ENCODE data around the gene BICD1. TPM values are rescaled to one million over a fixed set of nuclear protein-coding genes. Genes with fewer than 3 reads are reported as not detected.

BICD1 gene
- total and polyA plus RNA-seq, 10 donors, result 8.5 to 62.9 (median 44.2) TPM

DNA sequence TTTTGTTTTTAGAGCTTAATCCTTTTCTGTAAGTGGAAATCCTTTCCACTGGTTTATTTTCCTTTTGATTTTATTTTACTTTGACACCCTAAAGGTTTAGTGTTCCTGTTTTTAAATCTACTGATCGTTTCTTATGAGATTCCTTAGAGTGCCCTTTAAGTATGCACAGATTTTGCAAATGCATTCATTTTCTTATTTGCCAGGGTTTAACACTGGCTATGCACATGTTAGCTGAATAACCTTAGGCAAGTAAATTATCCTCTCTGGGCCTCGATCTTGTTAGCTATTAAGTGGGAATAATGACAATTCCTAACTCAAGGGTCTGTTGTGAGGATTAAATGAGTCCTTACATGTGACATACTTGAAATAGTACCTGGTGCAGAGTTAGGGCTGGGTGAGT lies 136.0 kb downstream of the BICD1 start:
- intact Hi-C loops (cut with DNase I; ENCODE audit: low total_unique reads), result no loop called here
- H3K4me3 ChIP-seq, result no peak overlapping the region
- peaks cover 0 to 2% (median 0%) of the 10 kb centered on the region in 6 donors for H3K36me3 ChIP-seq
- peaks cover 0 to 7% (median under 1%) of the 10 kb centered on the region in 8 donors for H3K9me3 ChIP-seq
- TF ChIP-seq, protein P1, sequence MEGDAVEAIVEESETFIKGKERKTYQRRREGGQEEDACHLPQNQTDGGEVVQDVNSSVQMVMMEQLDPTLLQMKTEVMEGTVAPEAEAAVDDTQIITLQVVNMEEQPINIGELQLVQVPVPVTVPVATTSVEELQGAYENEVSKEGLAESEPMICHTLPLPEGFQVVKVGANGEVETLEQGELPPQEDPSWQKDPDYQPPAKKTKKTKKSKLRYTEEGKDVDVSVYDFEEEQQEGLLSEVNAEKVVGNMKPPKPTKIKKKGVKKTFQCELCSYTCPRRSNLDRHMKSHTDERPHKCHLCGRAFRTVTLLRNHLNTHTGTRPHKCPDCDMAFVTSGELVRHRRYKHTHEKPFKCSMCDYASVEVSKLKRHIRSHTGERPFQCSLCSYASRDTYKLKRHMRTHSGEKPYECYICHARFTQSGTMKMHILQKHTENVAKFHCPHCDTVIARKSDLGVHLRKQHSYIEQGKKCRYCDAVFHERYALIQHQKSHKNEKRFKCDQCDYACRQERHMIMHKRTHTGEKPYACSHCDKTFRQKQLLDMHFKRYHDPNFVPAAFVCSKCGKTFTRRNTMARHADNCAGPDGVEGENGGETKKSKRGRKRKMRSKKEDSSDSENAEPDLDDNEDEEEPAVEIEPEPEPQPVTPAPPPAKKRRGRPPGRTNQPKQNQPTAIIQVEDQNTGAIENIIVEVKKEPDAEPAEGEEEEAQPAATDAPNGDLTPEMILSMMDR (IDR thresholded peaks at IDR 0.05 in 8 of 11, conservative IDR thresholded peaks at IDR 0.05 in 3 of 11), result no peak
- TF ChIP-seq POLR2AphosphoS5 (IDR thresholded peaks at IDR 0.05) (no peak), POLR2A (IDR thresholded peaks at IDR 0.05) (no peak)
- no peak overlapping the region for H3K27ac ChIP-seq
- WGBS, 5 donors, result 76 to 93% (median 83%) methylated on average over 2 of the region's 2 CpGs
- no peaks in the 10 kb centered on the region for H3K27me3 ChIP-seq (replicated peaks in 1 of 7)
- DNase-seq, result no peak
- no peaks in the 10 kb centered on the region for H3K4me1 ChIP-seq

DNA sequence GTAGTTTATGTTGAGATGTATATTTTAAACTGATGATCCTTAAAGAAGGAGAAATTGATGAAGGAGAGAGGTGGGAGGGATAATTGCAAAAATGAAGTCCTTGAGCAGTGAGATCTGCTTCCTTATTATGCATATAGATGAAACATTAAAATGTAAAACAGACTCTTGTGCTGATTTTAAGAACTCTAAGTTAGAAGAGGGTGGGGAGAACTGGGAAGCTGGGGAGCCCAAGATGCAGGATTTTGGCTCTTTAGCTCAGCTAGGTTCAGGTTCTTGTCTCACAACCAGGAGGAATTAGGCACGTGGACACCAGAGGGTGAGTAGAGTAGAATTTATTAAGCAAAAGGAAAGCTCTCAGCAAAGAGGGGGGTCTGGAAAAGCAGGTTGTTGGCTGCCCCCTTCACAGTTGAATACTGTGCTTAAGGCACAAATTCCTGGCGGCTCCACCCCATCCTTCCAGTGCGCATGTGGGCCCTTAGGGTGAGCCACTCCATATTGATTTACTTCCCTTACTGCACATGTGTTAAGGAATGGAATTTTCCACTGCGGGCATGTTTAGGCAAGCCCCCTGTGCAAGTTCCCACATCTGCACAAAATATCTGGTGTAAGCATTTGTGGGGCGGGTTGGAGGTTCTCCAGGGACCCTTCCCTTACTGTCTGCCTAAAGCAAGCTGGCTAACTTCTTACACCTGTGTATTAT lies 141.9 kb downstream of the BICD1 start:
- TF ChIP-seq POLR2AphosphoS5 (IDR thresholded peaks at IDR 0.05), result no peak
- no peak for TF ChIP-seq POLR2A (IDR thresholded peaks at IDR 0.05)
- TF ChIP-seq, protein P1 (IDR thresholded peaks at IDR 0.05 in 8 of 11, conservative IDR thresholded peaks at IDR 0.05 in 3 of 11), result no peak
- 93 to 98% (median 96%) methylated on average over 4 to 5 of the region's 5 CpGs for WGBS, 5 donors
- H3K27me3 ChIP-seq (replicated peaks in 1 of 7), result no peaks in the 10 kb centered on the region
- H3K36me3 ChIP-seq, result no peaks in the 10 kb centered on the region
- H3K4me3 ChIP-seq, result no peak overlapping the region
- no peak for DNase-seq
- H3K4me1 ChIP-seq, result no peaks in the 10 kb centered on the region
- H3K9me3 ChIP-seq, result peaks cover 0 to 15% (median 4%) of the 10 kb centered on the region in 8 donors
- intact Hi-C loops (cut with DNase I; ENCODE audit: low total_unique reads), result no loop called here
- no peak overlapping the region for H3K27ac ChIP-seq

DNA sequence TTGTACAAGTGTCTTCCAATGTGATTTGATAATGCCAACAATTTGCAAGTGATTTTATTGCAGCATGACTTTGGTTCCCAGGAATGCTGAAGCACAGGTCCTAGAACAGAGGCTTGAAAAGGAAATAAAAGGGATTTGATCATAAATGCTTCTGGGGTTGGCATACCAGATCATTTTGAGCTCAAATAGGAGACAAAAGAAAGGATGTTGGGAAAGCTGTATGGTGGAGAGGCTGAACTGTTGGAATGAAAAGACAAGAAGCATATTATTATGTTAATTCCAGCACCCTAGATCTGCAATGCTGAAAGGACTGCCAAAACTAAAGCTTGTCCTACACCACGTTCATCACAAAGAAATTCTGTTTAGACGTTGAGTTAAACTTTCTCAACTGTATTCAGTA lies 143.1 kb downstream of the BICD1 start:
- TF ChIP-seq, protein P1 (IDR thresholded peaks at IDR 0.05 in 8 of 11, conservative IDR thresholded peaks at IDR 0.05 in 3 of 11), result no peak
- no peak for TF ChIP-seq POLR2A (IDR thresholded peaks at IDR 0.05)
- no peak for TF ChIP-seq POLR2AphosphoS5 (IDR thresholded peaks at IDR 0.05)
- intact Hi-C loops (cut with DNase I; ENCODE audit: low total_unique reads), result no loop called here
- 72 to 88% (median 82%) methylated on average over 2 of the region's 2 CpGs for WGBS, 5 donors

DNA sequence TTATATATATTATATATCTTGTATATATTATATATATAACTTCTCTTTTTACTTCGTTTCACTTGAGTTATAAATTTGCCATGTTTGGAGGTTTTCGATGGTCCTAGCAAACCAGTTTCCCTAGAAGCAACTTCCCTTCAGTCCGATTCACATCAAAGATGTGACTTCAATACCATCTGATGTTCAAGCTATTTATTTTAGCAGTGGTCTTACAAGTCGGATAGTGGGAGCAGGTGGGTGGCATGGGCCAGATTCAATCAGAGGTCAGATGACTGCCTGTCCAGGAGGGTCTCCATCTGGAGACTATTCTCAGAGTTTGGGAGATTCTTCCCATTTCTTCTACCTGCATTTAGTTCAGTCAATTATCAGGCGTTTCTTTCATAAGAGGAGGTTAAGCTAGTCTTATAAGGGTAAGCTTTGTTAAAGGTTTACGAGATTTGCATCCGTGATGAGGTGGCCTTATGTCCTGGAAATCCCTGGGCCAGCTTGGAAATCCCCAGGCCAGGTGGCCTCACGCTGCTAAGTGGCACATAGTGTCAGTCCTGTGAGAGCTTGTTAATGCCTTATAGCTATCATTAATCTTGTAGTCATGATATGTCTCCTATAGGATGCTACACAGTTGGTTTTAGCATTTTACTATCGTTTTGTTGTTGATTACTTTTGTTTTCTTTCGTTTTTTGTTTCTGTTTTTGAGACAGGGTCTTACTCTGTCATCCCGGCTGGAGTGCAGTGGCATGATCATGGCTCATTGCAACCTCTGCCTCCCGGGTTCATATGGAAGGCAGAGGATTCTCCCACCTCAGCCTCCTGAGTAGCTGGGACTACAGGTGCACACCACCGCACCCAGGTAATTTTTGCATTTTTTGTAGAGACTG lies 145.8 kb downstream of the BICD1 start:
- no peak overlapping the region for H3K27ac ChIP-seq
- 80 to 91% (median 85%) methylated on average over 13 of the region's 13 CpGs for WGBS, 5 donors
- H3K4me3 ChIP-seq, result no peak overlapping the region
- intact Hi-C loops (cut with DNase I; ENCODE audit: low total_unique reads), result no loop called here
- H3K9me3 ChIP-seq, result peaks cover 0 to 19% (median 7%) of the 10 kb centered on the region in 8 donors
- no peaks in the 10 kb centered on the region for H3K36me3 ChIP-seq
- peaks cover 0 to 7% (median 0%) of the 10 kb centered on the region in 6 donors for H3K4me1 ChIP-seq
- TF ChIP-seq, protein P1 (IDR thresholded peaks at IDR 0.05 in 8 of 11, conservative IDR thresholded peaks at IDR 0.05 in 3 of 11), result no peak
- TF ChIP-seq POLR2A (IDR thresholded peaks at IDR 0.05) (no peak), POLR2AphosphoS5 (IDR thresholded peaks at IDR 0.05) (no peak)
- H3K27me3 ChIP-seq (replicated peaks in 1 of 7), result no peaks in the 10 kb centered on the region
- DNase-seq, result no peak

More for the DNA sequence above, 143.1 kb downstream of the BICD1 start:
- H3K27ac ChIP-seq, result no peak overlapping the region
- DNase-seq, result no peak
- no peak overlapping the region for H3K4me3 ChIP-seq
- H3K36me3 ChIP-seq, result no peaks in the 10 kb centered on the region
- no peaks in the 10 kb centered on the region for H3K27me3 ChIP-seq (replicated peaks in 1 of 7)
- no peaks in the 10 kb centered on the region for H3K4me1 ChIP-seq
- H3K9me3 ChIP-seq, result peaks cover 0 to 15% (median 4%) of the 10 kb centered on the region in 8 donors

All from spleen (tissue), 11 donors.